Calu3 (cell line): ENCODE measurements around the gene MYH16. TPM values are rescaled to one million over a fixed set of nuclear protein-coding genes. Genes with fewer than 3 reads are reported as not detected.

Experiments used
- BruUV-seq: library from RNA; stranded (reverse); fragments of 400-500 nt; replicated peaks from 2 replicates; lab custom pipeline; 2021; lab: Mats Ljungman, UMichigan
- CTCF ChIA-PET: fragments of 300-600 bp; sonication (Branson Sonifier 250); formaldehyde crosslinking; loops from one replicate; lab custom pipeline; 2022; ENCODE audit warnings: antibody characterized with exemption; lab: Charles Lee
- DNase-seq: peaks from one replicate; pipeline ENCODE4 v3.0.0; 2022
- H3K27ac Mint-ChIP-seq: one replicate; pipeline ENCODE4 v1.8.0; 2022; ENCODE audit warnings: mixed read lengths; ENCODE audit not compliant: unreplicated experiment
- H3K27me3 Mint-ChIP-seq: one replicate; pipeline ENCODE4 v1.8.0; 2022; ENCODE audit warnings: mixed read lengths; ENCODE audit not compliant: unreplicated experiment
- H3K36me3 Mint-ChIP-seq: one replicate; pipeline ENCODE4 v1.8.0; 2022; ENCODE audit warnings: mild to moderate bottlenecking, moderate library complexity, mixed read lengths; ENCODE audit not compliant: insufficient read depth, unreplicated experiment
- H3K4me1 Mint-ChIP-seq: one replicate; pipeline ENCODE4 v1.8.0; 2022; ENCODE audit warnings: mild to moderate bottlenecking, low read depth, mixed read lengths; ENCODE audit not compliant: unreplicated experiment
- H3K4me3 Mint-ChIP-seq: one replicate; pipeline ENCODE4 v1.8.0; 2022; ENCODE audit warnings: mild to moderate bottlenecking, low read depth, moderate library complexity, mixed read lengths; ENCODE audit not compliant: unreplicated experiment
- H3K9me3 Mint-ChIP-seq: one replicate; pipeline ENCODE4 v1.8.0; 2022; ENCODE audit warnings: low read depth, mixed read lengths; ENCODE audit not compliant: unreplicated experiment
- CTCF ChIP-seq: fragments of 200-600 bp; IDR thresholded peaks from one replicate; pipeline ENCODE4 v1.8.0; 2022; ENCODE audit warnings: antibody characterized with exemption; ENCODE audit not compliant: unreplicated experiment
- intact Hi-C: fragments of 100-400 bp; cut with micrococcal nuclease; formaldehyde crosslinking; loops from one replicate; pipeline ENCODE4 v1.10.0; 2022; ENCODE audit not compliant: unreplicated experiment
- total RNA-seq: library from RNA; stranded (reverse); gene quantifications from 2 replicates; pipeline ENCODE4 v1.2.3, GENCODE V29; 2022

The MYH16 gene
- total RNA-seq, 1 experiment from 2014 or later: 0.97 TPM

DNA sequence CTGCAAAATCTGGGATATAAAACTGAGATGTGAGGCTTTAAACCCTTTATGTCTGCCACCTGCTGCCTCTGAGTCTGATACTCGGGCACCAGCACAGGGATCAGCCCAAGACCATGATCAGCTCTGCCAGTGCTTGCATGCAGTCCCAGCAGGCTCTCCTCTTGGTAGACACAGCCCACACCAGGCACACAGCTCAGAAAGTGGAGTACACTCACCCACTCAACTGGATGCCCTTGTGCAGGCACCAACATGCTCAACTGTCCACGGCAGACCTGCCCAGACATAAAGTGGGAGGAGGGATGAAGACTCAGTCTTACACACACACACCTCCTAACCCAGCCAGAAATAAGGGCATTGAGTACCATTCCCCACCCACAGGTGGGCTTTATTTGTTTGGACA, 18.2 kb upstream of the MYH16 start:
- intact Hi-C loops: no loop called here
- peaks cover 4% of the 10 kb centered on the region for H3K9me3 Mint-ChIP-seq
- H3K27me3 Mint-ChIP-seq: no peaks in the 10 kb centered on the region
- H3K4me3 Mint-ChIP-seq: no peak overlapping the region
- TF ChIP-seq CTCF: no peak
- CTCF ChIA-PET: no interaction called here
- no peak for DNase-seq
- no peaks in the 10 kb centered on the region for H3K36me3 Mint-ChIP-seq
- H3K27ac Mint-ChIP-seq: no peak overlapping the region
- no peaks in the 10 kb centered on the region for H3K4me1 Mint-ChIP-seq
- BruUV-seq: no TSS peak

- CTCF ChIA-PET: no interaction called here
- Mint-ChIP-seq H3K4me1 (no peaks in the 10 kb centered on the region), H3K9me3 (peaks cover 4% of the 10 kb centered on the region)
Measured at GRCh38 chr7:99255463-99255862, 17.2 kb upstream of the MYH16 start.

GRCh38 chr7:99257065-99257464, 15.6 kb upstream of the MYH16 start:
- H3K36me3 Mint-ChIP-seq: no peaks in the 10 kb centered on the region
- no peaks in the 10 kb centered on the region for H3K27me3 Mint-ChIP-seq

More at GRCh38 chr7:99255463-99255862, 17.2 kb upstream of the MYH16 start:
- no peak for TF ChIP-seq CTCF
- intact Hi-C loops: no loop called here
- H3K27me3 Mint-ChIP-seq: no peaks in the 10 kb centered on the region
- no peaks in the 10 kb centered on the region for H3K36me3 Mint-ChIP-seq
- no peak overlapping the region for H3K4me3 Mint-ChIP-seq
- no TSS peak for BruUV-seq
- H3K27ac Mint-ChIP-seq: no peak overlapping the region
- no peak for DNase-seq

DNA sequence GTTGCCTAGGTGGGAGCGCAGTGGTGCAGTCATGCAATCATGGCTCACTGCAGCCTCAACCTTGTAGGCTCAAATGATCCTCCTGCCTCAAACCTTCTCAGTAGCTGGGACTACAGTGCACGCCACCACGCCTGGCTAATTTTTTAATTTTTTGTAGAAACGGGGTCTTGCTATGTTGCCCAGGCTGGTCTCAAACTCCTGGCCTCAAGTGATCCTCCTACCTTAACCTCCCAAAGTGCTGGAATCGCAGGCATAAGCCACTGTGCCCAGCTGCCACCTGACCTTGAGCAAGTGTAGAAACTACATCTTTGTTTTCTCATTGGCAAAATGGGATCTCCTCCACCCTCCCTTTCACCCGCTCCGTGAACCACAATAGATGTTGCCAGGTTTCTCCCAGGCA, 15.0 kb upstream of the MYH16 start:
- no peak for TF ChIP-seq CTCF
- H3K4me3 Mint-ChIP-seq: no peak overlapping the region
- no peak for DNase-seq
- H3K36me3 Mint-ChIP-seq: no peaks in the 10 kb centered on the region
- no TSS peak for BruUV-seq
- H3K4me1 Mint-ChIP-seq: peaks cover 9% of the 10 kb centered on the region
- no peak overlapping the region for H3K27ac Mint-ChIP-seq
- H3K9me3 Mint-ChIP-seq: peaks cover 4% of the 10 kb centered on the region
- H3K27me3 Mint-ChIP-seq: no peaks in the 10 kb centered on the region
- intact Hi-C loops: no loop called here
- CTCF ChIA-PET: no interaction called here

More at GRCh38 chr7:99257065-99257464, 15.6 kb upstream of the MYH16 start:
- intact Hi-C loops: no loop called here
- H3K4me1 Mint-ChIP-seq: peaks cover 9% of the 10 kb centered on the region
- no peak for TF ChIP-seq CTCF
- BruUV-seq: no TSS peak
- H3K4me3 Mint-ChIP-seq: no peak overlapping the region
- H3K9me3 Mint-ChIP-seq: peaks cover 4% of the 10 kb centered on the region
- no peak overlapping the region for H3K27ac Mint-ChIP-seq
- CTCF ChIA-PET: no interaction called here
- no peak for DNase-seq
